Stimulated activated naive CD4-positive, alpha-beta T cell (primary cell): ENCODE results near the gene SORT1.
"Not testable (repeated sequence)": the region's sequence is repeated elsewhere in the genome, so short reads cannot be mapped to it uniquely, and the experiment has no call there.

ENCODE experiments used
- DNase-seq, 6 experiments: peaks; one replicate each; lab custom pipeline; 2025; lab: John Stamatoyannopoulos, UW

SORT1 gene

DNA sequence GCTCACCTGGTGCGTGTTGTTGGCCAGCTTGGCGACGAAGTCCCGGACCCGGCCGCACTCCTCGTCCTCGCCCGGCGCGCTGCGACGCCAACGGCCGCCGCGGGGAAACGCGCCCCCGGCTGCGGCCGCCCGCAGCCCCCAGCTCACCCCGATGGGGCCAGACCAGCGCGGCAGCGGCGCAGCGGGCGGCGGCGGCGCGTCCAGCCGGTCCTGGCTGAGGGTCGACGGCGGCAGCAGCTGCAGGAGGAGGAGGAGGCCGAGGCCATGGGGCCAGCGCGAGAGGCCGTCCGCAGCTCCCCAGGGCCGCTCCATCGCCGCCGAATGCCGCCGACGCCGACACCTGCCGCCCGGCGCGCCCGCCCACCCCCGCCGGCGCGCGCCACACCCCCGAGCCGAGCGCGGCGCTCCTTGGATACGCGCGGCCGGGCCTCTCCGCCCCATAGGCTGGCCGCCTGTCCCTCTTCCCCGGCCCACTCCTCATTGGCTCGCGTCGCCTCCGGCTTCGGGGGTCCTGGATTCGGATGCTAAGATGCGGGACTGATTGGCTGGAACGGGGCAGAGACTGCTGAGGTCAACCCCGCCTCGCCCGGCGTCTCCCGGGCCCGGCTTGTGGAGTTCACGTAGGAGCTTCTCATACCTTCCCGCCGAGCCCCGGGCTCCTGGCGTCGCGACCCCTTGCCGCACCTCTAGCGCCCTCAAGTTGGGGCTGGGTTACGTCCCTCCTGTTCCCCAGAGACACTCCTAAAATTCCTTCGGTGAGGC lies at the start of gene SORT1:
Gene SORT1, minus strand, starts transcription at position 338 of the 762 bp plus-strand sequence. Its CDS starts 26 bp downstream, at position 312.
- peak; percentile 7 to 44 (median 42) for DNase-seq

DNA sequence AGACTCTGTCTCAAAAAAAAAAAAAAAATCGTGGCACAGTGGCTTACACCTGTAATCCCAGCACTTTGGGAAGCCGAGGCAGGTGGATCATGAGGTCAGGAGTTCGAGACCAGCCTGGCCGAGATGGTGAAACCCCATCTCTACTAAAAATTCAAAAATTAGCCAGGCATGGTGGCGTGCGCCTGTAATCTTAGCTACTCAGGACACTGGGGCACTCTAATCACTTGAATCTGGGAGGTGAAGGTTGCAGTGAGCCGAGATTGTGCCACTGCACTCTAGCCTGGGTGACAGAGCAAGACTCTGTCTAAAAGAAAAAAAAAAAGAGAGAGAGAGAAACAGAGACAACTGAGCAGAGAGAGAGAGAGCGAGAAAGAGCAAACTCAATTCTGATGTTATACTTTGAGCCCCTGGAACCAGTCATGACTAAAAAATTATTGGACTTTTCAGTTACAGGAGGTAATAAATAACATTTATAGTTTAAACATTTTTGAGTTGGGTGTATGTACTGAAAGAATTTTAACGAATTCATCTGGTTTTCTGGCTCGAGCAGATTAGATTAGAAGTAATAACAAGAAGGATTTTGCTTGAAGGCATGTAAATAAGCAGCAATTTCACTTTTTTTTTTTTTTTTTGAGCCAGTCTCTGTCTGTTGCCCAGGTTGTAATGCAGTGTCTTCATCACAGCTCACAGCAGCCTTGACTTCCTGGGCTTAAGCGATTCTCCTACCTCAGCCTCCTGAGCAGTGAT lies 48.4 kb upstream of the SORT1 start:
- DNase-seq, result not testable (repeated sequence)

DNA sequence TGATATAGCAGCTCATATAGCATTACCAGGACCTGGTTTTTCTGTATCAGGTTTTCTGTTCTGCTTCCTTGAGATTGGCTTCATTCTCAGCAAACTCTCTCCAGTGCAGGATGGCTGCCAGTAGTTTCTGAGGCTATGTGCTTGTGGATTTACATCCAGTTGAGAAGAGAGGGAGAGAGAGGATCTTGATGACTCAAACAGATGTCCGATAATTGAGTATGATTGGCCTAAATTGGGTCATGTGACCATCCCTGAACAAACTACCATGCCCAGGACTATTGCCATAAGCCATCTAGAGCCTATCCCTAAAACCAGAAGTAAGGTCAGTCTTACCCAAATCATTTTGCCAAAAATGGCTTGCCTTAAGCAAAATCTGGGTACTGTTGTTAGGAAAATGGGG lies 46.6 kb upstream of the SORT1 start:
- DNase-seq, result no peak

DNA sequence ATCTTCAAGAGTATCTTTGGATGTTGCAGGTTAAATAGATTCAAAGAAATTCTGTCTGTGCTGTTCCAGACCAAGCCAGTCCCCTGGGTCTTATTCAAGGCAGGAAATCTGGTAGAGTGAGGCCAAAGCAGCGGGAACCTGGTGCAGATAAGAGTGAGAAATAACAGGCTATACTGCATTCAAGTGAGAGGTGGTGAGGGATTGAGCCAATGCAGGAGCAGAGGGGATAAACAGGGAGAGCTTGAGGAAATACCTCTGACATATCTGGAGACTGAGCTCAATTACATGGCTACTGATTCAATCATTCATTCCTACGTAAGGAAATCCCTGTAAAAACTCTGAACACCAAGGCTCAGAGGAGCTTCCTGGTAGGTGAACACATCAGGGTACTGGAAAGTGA lies 45.8 kb upstream of the SORT1 start:
- no peak for DNase-seq

- no peak for DNase-seq
These were observed 43.4 kb upstream of the SORT1 start for GRCh38 chr1:109441069-109441468.

GRCh38 chr1:109438798-109439297 lies 41.1 kb upstream of the SORT1 start:
- DNase-seq, result no peak

DNA sequence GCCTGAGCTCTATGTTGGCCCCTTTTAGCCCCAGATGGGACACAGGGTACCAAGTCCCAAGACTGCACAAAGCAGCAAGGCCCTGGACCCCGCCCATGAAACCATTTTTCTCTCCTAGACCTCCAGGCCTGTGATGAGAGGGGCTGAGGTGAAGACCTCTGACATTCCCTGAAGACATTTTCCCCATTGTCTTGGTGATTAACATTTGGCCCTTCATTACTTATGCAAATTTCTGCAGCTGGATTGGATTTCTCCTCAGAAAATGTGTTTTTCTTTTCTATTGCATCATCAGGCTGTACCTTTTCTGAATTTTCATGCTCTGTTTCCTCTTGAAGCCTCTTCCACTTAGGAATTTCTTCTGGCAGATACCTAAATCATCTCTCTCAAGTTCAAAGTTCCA lies 36.8 kb upstream of the SORT1 start:
- DNase-seq, result no peak

- no peak for DNase-seq
These were observed 35.6 kb upstream of the SORT1 start for GRCh38 chr1:109433322-109433721.

GRCh38 chr1:109432336-109432735 lies 34.6 kb upstream of the SORT1 start:
- DNase-seq, result no peak

GRCh38 chr1:109427171-109427467 lies 29.4 kb upstream of the SORT1 start:
- DNase-seq, result peak in 1 of 6 experiments; percentile 39

GRCh38 chr1:109426281-109427170 lies 28.8 kb upstream of the SORT1 start, which contains the start of gene PSMA5:
PSMA5 (minus strand) TSS chr1:109426448; CDS start chr1:109426330, 118 bp downstream.
- peak; percentile 85 to 95 (median 94) for DNase-seq

GRCh38 chr1:109425391-109426280 lies 27.9 kb upstream of the SORT1 start:
- DNase-seq, result peak in 3 of 6 experiments; percentile 68 to 78 (median 71)

DNA sequence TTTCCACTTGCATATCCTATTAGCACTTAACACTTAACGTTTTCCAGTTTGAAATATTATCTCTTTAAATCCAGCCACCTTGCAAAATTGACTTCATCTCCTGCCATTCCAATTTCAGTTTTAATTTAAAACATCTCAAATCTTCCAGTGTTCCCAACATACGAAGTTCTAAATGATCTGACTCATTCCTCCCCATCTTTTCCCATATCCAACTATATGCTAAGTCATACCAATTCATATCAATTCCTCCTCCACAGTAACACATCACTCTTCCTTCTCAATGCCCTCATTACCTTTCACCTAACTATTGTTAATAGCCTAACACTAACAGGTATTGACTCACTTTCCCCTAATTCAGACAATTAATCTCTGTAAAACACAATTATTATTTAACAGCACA lies 25.8 kb upstream of the SORT1 start:
- no peak for DNase-seq

GRCh38 chr1:109412551-109412950 lies 14.8 kb upstream of the SORT1 start:
- DNase-seq, result no peak

GRCh38 chr1:109404838-109405237 lies 7.1 kb upstream of the SORT1 start:
- DNase-seq, result no peak

GRCh38 chr1:109402025-109402424 lies 4.3 kb upstream of the SORT1 start:
- no peak for DNase-seq

DNA sequence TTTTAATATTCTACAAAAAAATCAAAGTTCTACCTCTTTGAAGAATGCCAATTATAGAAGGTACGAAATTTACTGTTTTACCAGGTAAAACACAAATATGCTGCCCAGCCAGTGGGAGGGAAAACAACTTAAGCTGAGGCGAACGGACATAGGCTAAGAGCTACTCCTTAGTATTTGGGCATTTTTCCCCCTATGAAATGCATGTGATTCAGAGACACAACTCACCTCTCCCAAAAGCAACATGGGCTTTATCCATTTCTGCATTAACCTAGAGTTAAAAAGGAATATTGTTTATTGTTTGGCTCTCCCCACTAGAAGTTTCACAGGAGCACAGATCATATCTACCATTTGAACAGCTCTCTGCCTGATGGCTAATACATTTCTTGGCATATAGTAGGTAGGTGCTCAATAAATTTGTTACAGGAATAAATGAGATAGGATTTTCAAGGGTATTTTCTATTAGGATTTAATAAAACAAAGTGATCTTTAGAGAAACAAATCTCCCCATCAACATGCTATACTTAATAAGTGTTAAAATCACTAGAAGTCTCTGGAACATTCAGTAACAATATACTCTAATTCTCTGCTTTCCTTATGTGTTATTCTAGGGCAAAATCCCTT lies 2.4 kb upstream of the SORT1 start:
- DNase-seq, result no peak

DNA sequence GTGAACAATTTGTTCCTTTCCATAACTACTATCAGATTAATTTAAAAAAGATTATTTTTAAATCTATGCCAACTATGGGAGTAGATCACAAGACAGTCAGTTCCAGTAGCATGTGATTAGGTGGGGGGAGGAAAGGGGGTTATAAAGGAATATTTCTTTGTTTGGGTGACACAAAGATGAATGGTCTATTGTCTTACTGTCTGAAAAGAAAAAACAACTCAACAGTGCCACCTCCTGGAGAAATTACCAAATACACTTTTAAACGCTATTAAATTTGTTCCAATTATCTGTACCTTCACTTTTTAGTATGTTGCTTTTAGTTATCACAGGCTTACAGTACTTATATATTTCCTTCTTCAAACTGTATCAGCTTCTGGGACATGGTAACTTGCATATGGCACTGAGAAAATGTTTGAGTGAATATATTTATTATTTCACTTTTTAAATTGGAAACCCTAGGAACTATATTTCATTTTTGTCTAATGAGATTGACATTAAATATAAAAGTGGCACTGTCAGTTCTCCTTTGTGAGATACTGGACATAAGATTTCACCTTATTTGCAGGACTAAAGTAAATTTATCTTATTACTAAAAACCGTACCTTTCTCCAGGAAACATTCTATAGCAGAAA lies 1.7 kb upstream of the SORT1 start:
- peak in 3 of 6 experiments; percentile 21 to 70 (median 54) for DNase-seq

DNA sequence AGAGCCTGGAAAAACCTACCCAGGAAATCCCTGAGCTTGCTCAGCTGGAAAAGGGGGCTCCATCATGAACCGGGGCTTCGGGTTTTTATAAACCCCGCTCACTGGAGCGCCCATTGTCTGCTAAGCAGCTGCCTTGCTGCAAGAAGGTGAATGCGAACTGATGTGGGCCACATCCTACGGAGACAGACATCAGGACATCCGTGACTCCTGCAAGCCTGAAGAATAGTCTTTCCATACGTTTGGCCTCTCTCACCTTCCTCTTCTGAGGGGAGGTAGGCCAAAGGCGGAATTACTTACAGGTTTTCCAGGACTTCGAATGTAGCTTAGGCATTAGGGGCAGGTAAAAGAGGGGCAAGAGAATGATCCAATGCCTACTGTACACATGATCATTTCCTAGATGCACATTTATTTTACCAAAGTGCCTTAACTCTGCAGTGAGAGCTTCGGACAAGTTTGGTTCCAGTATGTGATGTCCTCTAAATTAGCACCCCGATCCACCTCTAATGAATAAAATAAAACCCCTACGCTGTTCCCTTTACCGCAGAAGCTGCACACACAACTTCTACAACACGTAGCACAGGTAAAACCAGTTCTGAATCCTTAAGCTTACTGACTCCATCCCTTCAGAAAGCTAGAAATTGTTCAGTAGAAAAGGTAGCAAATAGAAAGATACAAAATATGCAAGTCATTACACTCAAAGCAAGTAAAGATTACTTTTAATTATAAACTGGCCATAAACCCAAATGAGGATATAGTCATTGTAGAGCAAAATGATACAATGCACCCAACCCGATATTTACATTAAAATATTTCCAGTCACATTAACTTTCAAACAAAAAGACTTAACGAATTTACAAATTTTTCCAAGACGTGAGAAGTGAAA lies 866 bp upstream of the SORT1 start:
- no peak for DNase-seq
